ENCODE data around the gene RNASE11.
"Not testable (repeated sequence)": the region's sequence is repeated elsewhere in the genome, so short reads cannot be mapped to it uniquely, and the experiment has no call there.

Gene RNASE11

DNA sequence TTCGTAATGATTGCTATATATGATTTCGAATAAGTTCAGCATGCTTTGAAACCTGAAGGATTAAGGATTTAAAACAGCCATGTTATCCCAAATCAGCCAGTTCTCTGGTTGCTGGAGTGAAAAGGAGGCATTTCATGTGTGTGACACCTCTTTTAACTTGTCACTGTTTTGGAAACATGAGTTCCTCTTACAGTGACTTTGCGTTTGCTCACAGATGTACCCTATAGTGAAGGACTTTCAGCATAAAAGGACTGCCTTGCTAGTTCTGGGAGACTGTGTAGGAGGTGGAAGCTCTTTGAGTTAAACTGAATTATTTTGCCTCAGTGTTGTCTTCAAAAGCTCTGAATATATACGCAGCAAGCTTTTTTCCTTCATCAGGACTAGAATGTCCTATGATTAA is 7.6 kb downstream of the RNASE11 start:
- no peak for DNase-seq (ENCODE audit: low read depth, low spot score)

GRCh38 chr14:20578784-20579502 is 8.9 kb downstream of the RNASE11 start:
- DNase-seq (ENCODE audit: low read depth, low spot score): no peak

- no peak for DNase-seq (ENCODE audit: low read depth, low spot score)
These were observed 9.5 kb downstream of the RNASE11 start for GRCh38 chr14:20578325-20578724.

GRCh38 chr14:20572382-20572990 is 15.3 kb downstream of the RNASE11 start:
- DNase-seq (ENCODE audit: low read depth, low spot score): not testable (repeated sequence)

- DNase-seq (ENCODE audit: low read depth, low spot score): not testable (repeated sequence)
These were observed 17.1 kb downstream of the RNASE11 start for GRCh38 chr14:20570720-20571119.

DNA sequence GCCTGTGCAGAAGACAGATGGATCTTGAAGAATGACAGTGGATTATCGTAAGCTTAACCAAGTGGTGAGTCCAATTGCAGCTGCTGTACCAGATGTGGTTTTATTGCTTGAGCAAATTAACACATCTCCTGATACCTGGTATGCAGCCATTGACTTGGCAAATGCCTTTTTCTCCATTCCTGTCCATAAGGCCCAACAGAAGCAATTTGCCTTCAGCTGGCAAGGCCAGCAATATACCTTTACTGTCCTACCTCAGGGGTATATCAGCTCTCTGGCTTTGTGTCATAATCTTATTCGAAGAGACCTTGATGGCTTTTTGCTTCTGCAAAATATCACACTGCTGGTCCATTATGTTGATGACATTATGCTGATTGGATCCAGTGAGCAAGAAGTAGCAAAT is 17.9 kb downstream of the RNASE11 start:
- DNase-seq (ENCODE audit: low read depth, low spot score): not testable (repeated sequence)

GRCh38 chr14:20569066-20569465 is 18.7 kb downstream of the RNASE11 start:
- no peak for DNase-seq (ENCODE audit: low read depth, low spot score)

DNA sequence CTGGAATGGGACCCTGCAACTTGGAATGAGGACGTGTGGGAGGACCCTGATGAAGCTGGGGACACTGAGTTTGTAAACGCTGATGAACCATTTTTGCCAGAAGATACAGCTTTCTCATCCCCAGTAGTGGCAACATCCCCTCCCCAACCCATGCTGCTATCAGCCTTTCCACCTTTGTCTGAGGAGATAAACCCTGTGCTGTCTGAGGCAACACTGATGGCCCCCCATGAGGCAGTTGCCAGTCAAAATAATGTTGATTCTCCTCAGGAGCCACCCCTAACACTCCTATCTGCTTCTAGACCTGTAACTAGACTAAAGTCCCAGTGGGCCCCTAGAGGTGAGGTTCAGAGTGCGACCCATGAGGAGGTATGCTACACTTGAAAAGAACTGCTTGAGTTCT is 19.4 kb downstream of the RNASE11 start:
- DNase-seq (ENCODE audit: low read depth, low spot score): no peak

DNA sequence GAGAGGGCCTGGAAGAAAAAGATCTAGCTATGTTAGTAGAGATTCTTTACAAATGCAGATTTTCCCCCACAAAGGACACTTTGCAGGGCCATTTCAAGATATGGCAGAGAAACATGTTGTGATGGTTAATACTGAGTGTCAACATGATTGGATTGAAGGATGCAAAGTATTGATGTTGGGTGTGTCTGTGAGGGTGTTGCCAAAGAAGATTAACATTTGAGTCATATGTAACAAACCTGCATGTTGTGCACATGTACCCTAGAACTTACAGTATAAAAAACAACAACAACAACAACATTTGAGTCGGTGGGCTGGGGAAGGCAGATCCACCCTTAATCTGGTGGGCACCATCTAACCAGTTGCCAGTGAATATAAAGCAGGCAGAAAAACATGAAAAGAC is 20.6 kb downstream of the RNASE11 start:
- DNase-seq (ENCODE audit: low read depth, low spot score): not testable (repeated sequence)

DNA sequence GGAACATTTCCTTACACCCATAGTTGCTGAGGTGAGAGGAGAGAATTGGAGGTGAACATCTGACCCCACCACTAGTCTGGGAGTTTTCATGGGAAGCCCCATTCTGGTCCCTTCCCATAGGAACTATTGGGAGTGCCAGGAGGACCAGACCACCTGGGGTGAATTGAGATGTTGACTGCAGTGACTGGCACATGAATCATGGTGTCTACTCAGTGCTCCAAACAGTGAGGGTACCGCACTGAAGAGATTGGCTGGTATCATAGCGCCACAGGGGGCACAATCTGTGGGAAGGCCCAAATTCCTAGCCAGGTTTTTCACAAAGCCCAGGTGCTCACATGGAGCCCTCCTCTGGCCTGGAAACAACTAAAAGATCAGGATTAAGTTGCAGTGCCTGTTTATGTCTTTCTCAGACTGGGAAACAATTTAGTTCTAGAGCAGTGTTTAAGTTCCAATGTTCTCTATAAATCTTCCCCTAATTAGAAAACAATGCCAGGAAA is 23.3 kb downstream of the RNASE11 start:
- no peak for DNase-seq (ENCODE audit: low read depth, low spot score)

- DNase-seq (ENCODE audit: low read depth, low spot score): no peak
These were observed 23.8 kb downstream of the RNASE11 start for GRCh38 chr14:20563971-20564370.

GRCh38 chr14:20560961-20561360 is 26.8 kb downstream of the RNASE11 start, which contains the start of gene RNASE9:
Gene RNASE9, minus strand, starts transcription at chr14:20561047.
- DNase-seq (ENCODE audit: low read depth, low spot score): no peak

- no peak for DNase-seq (ENCODE audit: low read depth, low spot score)
These were observed 28.3 kb downstream of the RNASE11 start for GRCh38 chr14:20559461-20559904.

GRCh38 chr14:20557212-20557542 is 30.6 kb downstream of the RNASE11 start:
- DNase-seq (ENCODE audit: low read depth, low spot score): no peak

DNA sequence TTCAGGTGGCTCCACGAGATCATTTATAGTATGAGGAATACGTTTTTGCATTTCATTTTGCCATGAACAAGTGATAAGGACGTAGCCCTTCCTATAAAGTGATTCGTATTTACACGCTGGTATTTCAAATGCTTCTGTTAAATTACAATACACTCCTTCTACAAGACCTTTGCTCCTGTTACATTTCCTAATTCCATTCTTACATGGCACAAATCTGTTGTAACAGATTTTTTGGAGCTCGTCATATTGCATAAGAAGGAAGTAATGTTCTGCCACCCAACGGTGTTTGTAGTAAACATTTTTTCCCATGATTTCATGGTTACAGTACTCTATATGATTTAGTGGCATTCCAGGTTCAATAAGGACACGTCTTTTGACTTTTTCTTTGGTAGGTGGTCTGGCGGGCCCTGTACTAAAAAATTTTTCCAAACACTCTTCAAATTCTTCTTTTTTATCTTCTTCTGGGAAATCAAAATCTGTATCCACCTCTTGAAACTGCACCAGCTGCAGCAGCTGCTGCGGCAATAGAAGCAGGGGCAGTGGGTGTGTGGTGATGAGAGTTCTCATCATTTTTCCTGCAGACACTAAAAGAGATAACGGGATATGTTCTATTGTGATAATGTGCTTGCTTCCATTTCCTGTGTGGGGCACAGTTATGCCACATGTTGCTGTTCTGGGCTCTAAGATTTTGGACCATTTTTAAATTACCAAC is 31.1 kb downstream of the RNASE11 start:
- no peak for DNase-seq (ENCODE audit: low read depth, low spot score)

DNA sequence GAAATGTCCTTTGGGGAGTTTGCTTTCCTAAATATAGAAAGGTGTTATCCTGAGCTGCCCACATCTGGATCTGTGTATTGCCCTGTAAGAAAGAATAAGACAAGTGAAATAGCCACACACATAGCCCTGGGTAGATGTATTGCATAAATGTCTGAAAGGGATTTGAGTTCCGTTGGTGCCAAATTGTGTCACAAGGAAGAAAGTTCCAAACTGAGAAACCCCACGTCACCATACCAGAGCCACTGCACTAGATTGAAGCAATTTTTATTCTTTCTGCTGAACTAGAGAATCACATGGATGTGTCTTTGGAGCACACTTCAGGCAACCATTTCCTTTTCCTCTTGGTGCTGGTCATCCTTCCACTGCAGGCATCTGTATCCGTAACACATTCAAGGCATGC is 32.0 kb downstream of the RNASE11 start:
- no peak for DNase-seq (ENCODE audit: low read depth, low spot score)

- no peak for DNase-seq (ENCODE audit: low read depth, low spot score)
These were observed 34.8 kb downstream of the RNASE11 start for GRCh38 chr14:20553024-20553423.

DNA sequence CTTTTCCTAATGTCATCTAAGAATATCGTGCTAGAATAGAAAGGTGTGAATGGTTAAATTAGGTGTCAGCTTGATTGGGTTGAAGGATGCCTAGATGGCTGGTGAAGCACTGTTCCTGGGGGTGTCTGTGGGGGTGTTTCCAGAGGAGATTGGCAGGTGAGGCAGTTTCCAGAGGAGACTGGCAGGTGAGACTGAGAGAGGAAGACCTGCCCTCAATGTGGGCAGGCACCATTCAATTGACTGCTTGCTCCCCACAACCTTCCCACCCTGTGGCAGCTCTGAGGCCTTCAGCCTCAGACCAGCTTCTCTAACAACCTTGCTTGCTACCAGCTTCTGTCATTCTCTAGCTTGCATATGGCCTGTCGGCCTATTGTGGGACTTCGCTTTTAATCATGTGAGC is 36.2 kb downstream of the RNASE11 start:
- no peak for DNase-seq (ENCODE audit: low read depth, low spot score)

DNA sequence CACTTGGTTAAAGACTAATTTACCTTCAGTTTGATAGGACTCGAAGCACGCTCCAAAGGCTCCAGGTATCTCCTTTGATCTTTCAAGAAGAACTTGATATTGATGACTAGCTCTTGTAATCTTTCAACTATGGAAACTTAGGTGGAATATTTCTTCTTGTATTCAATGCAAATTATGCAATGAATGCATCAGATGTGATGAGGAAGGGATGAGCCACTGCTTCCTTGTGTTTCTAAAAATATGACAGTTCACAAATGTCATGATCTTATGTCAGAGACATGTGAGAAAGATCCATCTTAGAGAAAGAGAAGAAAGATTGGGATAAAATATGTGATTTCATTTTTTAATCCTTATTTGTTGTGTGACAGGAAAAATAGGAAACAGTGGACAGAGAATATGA is 36.9 kb downstream of the RNASE11 start:
- no peak for DNase-seq (ENCODE audit: low read depth, low spot score)

GRCh38 chr14:20548414-20549158 is 39.2 kb downstream of the RNASE11 start:
- no peak for DNase-seq (ENCODE audit: low read depth, low spot score)

DNA sequence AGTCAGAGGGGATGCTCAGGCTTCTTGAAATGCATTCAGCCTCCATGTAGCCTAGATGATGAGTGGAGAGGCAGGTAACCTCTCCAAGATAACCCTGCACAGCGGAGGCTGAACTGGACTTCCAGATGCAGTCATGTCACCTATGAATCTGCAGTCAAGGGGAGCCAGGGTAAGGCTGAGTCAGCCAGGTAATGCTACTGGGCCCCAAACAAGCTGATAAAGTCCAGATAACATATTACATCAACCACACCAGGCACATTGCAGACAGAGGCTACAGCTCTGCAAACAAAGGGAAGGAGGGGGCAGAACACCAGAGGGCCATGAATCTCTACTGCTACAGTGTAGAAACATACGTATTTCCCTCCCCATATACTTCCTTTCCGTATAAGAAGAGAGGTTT is 40.9 kb downstream of the RNASE11 start:
- no peak for DNase-seq (ENCODE audit: low read depth, low spot score)

DNA sequence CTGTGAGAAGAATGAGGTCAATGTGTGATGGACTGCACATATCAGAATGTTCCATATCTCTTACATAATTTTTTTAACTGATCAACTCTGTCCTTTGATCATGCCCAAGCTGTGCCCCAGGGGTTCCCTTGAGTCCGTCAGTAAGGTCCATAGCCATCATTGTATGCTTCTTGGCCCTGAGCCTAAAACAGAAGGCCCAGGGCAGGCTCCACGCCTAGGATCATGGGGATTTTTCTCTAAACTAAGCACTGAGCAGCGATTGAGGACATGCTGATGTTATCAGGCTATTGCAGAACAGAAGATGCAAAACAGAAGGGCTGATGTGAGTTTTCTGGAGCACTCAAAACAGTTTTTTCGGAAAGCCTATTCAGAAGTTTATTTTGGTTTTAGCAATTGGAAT is 47.9 kb downstream of the RNASE11 start:
- DNase-seq (ENCODE audit: low read depth, low spot score): no peak

Data from smooth muscle cell of the brain vasculature (primary cell).